Activated CD4-positive, alpha-beta T cell treated with anti-CD3 and anti-CD28 coated beads, Interleukin-2, amount 50 U/mL, for 48 hours (primary cell): ENCODE results near the gene WHRN.
A peak's percentile ranks its signal among the peaks of the same experiment; 100 is the strongest.

Source experiments
- DNase-seq, 2 experiments: peaks; one replicate each; pipeline ENCODE4 v3.0.0-alpha.2; 2020

The WHRN gene

DNA sequence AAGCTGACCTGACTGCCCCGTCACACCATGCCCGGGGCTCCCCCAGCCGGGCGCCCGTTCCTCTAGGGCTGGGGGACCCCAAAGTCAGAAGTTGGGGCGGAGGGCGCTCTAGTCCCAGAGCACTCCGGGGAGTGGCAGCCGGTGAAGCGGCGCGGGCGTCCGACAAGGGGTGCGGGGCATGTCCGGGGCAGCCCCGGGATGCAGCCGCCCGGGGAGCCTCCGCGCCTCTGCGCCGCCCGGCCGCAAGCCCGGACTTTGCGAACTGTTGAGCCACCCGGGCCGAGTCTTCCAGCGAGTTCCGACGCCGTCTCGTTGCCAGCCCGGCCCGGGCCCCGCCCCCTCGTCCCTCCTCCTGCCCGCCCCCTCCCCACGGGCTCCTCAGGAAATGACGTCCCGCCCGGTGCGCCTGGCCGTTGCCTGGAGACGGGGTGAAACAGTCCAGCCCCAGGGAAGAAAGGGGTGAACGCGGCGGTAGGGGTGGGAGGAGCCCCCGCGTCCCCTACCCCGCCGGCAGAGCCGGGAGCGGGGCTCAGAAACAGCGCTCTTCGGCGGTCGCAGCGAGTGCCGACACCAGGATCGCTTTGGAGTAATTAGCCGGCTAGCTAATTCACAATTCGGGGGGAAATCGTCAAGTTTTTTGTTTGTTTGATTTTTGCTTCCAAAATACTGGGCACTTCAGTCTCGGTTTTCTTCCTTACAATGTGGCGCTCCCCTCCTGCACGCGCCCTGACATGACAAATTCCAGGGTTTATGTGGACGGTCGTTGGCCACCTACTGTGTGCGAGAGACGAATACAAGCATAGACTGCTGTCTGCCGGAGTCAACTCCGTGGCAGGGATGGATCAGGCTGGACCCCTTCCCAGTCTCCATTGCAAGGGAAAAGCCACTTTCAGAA is at the start of gene WHRN:
Gene WHRN (minus strand): TSS at position 287 of the 895 bp plus-strand sequence. CDS start 672 bp downstream, outside the sequence.
- DNase-seq, result peak; percentile 87 to 89

DNA sequence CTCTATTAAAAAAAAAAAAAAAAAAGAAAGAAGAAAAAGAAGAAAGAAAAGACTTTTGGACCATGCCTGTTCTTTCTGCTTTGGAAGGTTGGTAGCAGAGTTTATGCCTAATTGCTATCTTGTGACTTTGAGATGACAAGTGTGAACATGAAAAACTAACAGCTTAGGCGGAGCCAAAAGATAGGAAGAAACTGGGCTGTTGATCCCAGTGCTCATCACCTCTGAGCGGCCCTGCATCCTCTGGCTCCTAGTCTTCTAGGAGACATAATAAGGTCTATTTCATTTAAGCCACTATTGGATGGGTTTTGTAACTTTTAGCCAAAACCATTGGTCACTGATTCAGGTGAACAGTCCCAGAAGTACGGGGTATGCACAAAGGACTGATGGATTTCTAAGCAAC is 47.9 kb upstream of the WHRN start:
- no peak for DNase-seq

GRCh38 chr9:114552706-114553105 is 47.4 kb upstream of the WHRN start:
- no peak for DNase-seq

- DNase-seq, result no peak
Observed at GRCh38 chr9:114551750-114552685, 46.7 kb upstream of the WHRN start.

- no peak for DNase-seq
Observed at GRCh38 chr9:114549697-114550330, 44.5 kb upstream of the WHRN start.

- no peak for DNase-seq
Observed at GRCh38 chr9:114546851-114547250, 41.6 kb upstream of the WHRN start.

GRCh38 chr9:114545055-114545454 is 39.8 kb upstream of the WHRN start:
- no peak for DNase-seq

- DNase-seq, result no peak
Observed at GRCh38 chr9:114539701-114540380, 34.6 kb upstream of the WHRN start.

DNA sequence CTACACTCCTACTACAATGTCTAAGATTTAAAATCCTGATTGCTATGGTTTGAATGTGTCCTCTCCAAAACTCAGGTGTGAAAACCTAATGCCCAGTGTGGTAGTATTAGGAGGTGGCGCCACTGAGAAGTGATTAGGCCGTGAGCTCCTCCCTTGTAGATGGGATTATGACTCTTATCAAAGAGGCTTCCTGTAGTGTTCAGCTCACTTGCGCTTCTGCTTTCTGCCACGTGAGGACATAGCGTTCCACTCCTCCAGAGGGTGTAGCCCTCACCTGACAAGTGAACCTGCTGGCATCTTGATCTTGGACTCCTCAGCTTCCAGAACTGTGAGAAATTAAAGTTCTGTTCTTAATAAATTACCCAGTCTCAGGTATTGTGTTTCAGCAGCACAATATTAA is 33.0 kb upstream of the WHRN start:
- peak; percentile 8 to 22 for DNase-seq

GRCh38 chr9:114532561-114533237 is 27.4 kb upstream of the WHRN start:
- DNase-seq, result no peak

DNA sequence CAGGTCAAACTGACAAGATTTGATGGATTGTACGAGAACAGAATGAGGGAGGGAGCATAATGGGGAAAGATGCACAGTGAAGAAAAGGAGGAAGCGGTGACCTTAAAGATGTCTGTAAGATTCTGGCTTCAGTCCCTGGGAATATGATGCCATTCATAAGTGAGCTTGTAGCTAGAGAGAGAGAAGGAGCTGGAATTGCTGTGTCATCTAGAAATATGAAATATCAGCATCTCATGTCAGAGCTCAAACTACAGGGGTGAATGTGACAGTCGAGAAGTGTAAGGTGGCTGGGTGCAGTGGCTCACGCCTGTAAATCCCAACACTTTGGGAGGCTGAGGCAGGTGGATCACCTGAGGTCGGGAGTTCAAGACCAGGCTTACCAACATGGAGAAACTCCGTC is 24.0 kb upstream of the WHRN start:
- DNase-seq, result no peak

DNA sequence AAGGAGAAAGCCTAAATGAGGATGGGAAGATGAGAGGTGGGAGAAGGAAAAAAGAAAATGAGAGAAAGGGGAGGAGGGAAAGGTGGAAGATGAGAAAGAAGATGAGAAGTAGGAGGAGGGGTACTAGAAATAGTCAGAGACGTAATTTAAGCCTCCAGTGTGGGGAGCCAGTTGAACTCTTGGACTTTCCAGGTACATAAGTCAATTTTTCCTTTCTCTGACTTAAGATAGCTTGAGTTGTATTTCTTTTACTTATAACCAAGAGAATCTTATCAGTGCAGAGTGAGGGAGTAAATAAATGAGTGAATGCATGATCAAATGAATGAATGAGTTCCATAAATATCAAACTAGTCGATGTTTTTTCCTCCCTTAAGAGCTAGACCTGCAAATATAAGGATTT is 21.5 kb upstream of the WHRN start:
- no peak for DNase-seq

DNA sequence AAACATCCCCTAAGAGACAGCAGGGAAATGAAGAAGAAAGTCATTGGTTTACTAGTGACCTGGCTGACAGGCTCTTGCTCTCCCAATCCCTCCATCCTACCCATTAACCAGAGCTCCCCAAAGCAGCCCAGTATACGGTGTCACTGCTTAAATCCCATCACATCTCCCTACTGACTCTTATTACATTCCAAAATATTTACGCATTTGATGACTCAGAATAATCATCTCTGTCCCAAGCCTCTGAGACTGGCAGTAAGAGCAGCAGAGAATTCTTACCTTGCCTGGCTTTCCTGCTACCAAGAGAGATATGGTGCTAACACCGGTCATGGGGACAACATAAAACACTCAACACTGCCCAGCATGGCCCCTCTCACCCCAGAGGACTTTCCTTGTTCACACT is 20.2 kb upstream of the WHRN start:
- DNase-seq, result no peak

- DNase-seq, result no peak
Observed at GRCh38 chr9:114524247-114524681, 19.0 kb upstream of the WHRN start.

GRCh38 chr9:114522847-114523246 is 17.6 kb upstream of the WHRN start:
- DNase-seq, result no peak

GRCh38 chr9:114522286-114522685 is 17.0 kb upstream of the WHRN start:
- no peak for DNase-seq

DNA sequence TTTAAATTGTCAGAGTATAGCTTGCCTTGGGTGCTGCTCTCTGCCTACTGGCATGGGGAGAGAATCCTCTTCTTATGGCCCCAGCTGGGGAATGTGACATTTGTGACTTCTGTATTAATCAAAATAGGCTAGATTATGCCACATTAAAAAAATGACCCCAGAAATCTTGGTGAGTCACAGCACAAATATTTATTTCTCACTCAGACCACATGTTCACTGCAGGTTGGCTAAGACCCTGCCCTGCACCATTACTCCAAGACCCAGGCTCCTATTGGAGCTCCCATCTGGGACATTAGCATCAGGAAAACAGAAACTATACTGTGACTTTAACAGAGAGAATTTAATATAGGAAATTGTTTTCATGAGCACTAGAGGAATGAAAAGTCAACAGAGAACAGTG is 16.6 kb upstream of the WHRN start:
- DNase-seq, result no peak

GRCh38 chr9:114518599-114519022 is 13.3 kb upstream of the WHRN start:
- DNase-seq, result no peak

DNA sequence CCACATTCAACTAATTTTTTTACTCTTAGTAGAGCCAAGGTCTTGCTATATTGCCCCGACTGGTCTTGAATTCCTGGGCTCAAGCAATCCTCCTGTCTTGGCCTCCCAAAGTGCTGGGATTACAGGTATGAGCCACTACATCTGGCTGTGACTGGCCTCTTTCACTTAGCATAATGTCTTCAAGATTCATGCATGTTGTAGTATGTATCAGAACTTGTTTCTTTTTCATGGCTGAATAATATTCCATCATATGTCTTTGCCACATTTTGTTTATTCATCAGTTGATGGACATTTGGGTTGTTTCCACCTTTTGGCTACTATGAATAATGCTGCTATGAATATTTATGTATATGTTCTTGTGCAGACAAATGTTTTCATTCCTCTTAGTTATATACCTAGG is 12.8 kb upstream of the WHRN start:
- DNase-seq, result no peak

- DNase-seq, result no peak
Observed at GRCh38 chr9:114516913-114517312, 11.6 kb upstream of the WHRN start.

GRCh38 chr9:114515528-114515927 is 10.3 kb upstream of the WHRN start:
- no peak for DNase-seq

- DNase-seq, result no peak
Observed at GRCh38 chr9:114513959-114514267, 8.6 kb upstream of the WHRN start.
